H1 (cell line): ENCODE results near the gene CDCP1. TPM values are rescaled to one million over a fixed set of nuclear protein-coding genes. Genes with fewer than 3 reads are reported as not detected.

Experiments
- CTCF ChIA-PET: fragments of 300-600 bp; sonication (Branson Sonifier 250); formaldehyde crosslinking; loops from one replicate; lab custom pipeline; 2021; ENCODE audit not compliant: partially characterized antibody; lab: Charles Lee
- POLR2A ChIA-PET: fragments of 300-600 bp; sonication (Branson Sonifier 250); formaldehyde crosslinking; loops from one replicate; lab custom pipeline; 2021; ENCODE audit warnings: inconsistent platforms; ENCODE audit not compliant: partially characterized antibody; lab: Charles Lee
- DNase-seq, 2 experiments: peaks; one replicate each; pipeline versions ENCODE4 v3.0.0 to v3.0.0-alpha.2; 2010 to 2022; ENCODE audit warnings: low spot score in 2 of 2, low read depth in 1 of 2, mixed read lengths in 1 of 2
- FAIRE-seq: peaks from 2 replicates; lab custom pipeline; 2011; peaks lifted over from hg19 to GRCh38; lab: Jason Lieb, UNC
- H2AFZ ChIP-seq: 2 replicates; pipeline ENCODE4 v1.8.1; 2012; ENCODE audit warnings: low read length, inconsistent platforms
- H2AK5ac ChIP-seq: 2 replicates; pipeline ENCODE4 v1.6.1; 2013; ENCODE audit warnings: low read depth, low read length
- H2BK120ac ChIP-seq: replicated peaks from 2 replicates; pipeline ENCODE3; 2013; ENCODE audit warnings: low read depth, low read length, inconsistent platforms
- H2BK12ac ChIP-seq: 2 replicates; pipeline ENCODE4 v1.6.1; 2013; ENCODE audit warnings: low read depth, low read length
- H2BK15ac ChIP-seq: 2 replicates; pipeline ENCODE4 v1.6.1; 2013; ENCODE audit warnings: low read length
- H2BK20ac ChIP-seq: 2 replicates; pipeline ENCODE4 v1.6.1; 2013; ENCODE audit warnings: low read length
- H2BK5ac ChIP-seq: 2 replicates; pipeline ENCODE4 v1.6.1; 2013; ENCODE audit warnings: low read depth, low read length
- H3K14ac ChIP-seq: 2 replicates; pipeline ENCODE4 v1.6.1; 2013; ENCODE audit warnings: inconsistent platforms; ENCODE audit not compliant: insufficient read length
- H3K18ac ChIP-seq: 2 replicates; pipeline ENCODE4 v1.6.1; 2013; ENCODE audit warnings: low read length; ENCODE audit errors: extremely low read depth
- H3K23ac ChIP-seq: 2 replicates; pipeline ENCODE4 v1.6.1; 2013; ENCODE audit warnings: inconsistent platforms; ENCODE audit not compliant: insufficient read length
- H3K23me2 ChIP-seq: 2 replicates; pipeline ENCODE4 v1.6.1; 2013; ENCODE audit warnings: low read depth, low read length
- H3K27ac ChIP-seq: 2 replicates; pipeline ENCODE4 v1.6.1; 2011; ENCODE audit warnings: low read depth, low read length, inconsistent platforms
- H3K27me3 ChIP-seq, 4 experiments: replicated peaks in 1 of 4; 1 replicate in 1 of 4; 2 replicates in 3 of 4; pipeline versions ENCODE4 v1.6.1 to v1.8.1; 2011 to 2013; ENCODE audit warnings: low read length in 3 of 4, mild to moderate bottlenecking in 3 of 4, inconsistent platforms in 2 of 4, mixed read lengths in 2 of 4, moderate library complexity in 1 of 4; ENCODE audit not compliant: control insufficient read depth in 3 of 4, insufficient read depth in 3 of 4; ENCODE audit errors: extremely low read depth in 1 of 4
- H3K36me3 ChIP-seq, 4 experiments: 2 replicates each; pipeline versions ENCODE4 v1.6.1 to v1.8.1; 2011 to 2013; ENCODE audit warnings: mild to moderate bottlenecking in 4 of 4, low read length in 3 of 4, moderate library complexity in 2 of 4, control low read depth in 1 of 4, inconsistent platforms in 1 of 4; ENCODE audit not compliant: insufficient read depth in 4 of 4, control insufficient read depth in 2 of 4
- H3K4ac ChIP-seq: replicated peaks from 2 replicates; pipeline ENCODE3; 2013; ENCODE audit warnings: low read length, low read depth, mixed read lengths, inconsistent platforms; ENCODE audit not compliant: insufficient read length
- H3K4me1 ChIP-seq, 4 experiments: replicated peaks in 1 of 4; 1 replicate in 1 of 4; 2 replicates in 3 of 4; pipeline versions ENCODE4 v1.6.1 to v1.8.1; 2011 to 2013; ENCODE audit warnings: low read length in 3 of 4, inconsistent platforms in 2 of 4, mixed read lengths in 1 of 4; ENCODE audit not compliant: insufficient read depth in 4 of 4, control insufficient read depth in 3 of 4
- H3K4me2 ChIP-seq, 2 experiments: 2 replicates each; pipeline versions ENCODE4 v1.6.1 to v1.8.1; 2011 to 2013; ENCODE audit warnings: low read depth in 2 of 2, low read length in 2 of 2, control low read depth in 1 of 2, inconsistent platforms in 1 of 2, mild to moderate bottlenecking in 1 of 2; ENCODE audit not compliant: insufficient read depth in 1 of 2
- H3K4me3 ChIP-seq, 4 experiments: fragments of 200-600, 300-600 bp in 1 of 4; sonication (generic), shearing (Covaris generic), sonication (Bioruptor Twin) in 1 of 4; 2 replicates each; pipeline versions ENCODE4 v1.5.1 to v1.8.1; 2011 to 2016; ENCODE audit warnings: low read length in 4 of 4, low read depth in 3 of 4, control low read depth in 2 of 4, inconsistent platforms in 2 of 4, mild to moderate bottlenecking in 2 of 4, mixed read lengths in 1 of 4, moderate library complexity in 1 of 4; ENCODE audit not compliant: insufficient read depth in 2 of 4; ENCODE audit errors: extremely low read depth in 1 of 4
- H3K56ac ChIP-seq: replicated peaks from 2 replicates; pipeline ENCODE3; 2013; ENCODE audit warnings: low read depth, mild to moderate bottlenecking, mixed read lengths, low read length, inconsistent platforms; ENCODE audit not compliant: insufficient read length
- H3K79me1 ChIP-seq: 2 replicates; pipeline ENCODE4 v1.6.1; 2013; ENCODE audit warnings: low read depth, low read length, control low read depth
- H3K79me2 ChIP-seq, 2 experiments: 2 replicates each; pipeline versions ENCODE4 v1.6.1 to v1.8.1; 2012 to 2013; ENCODE audit warnings: low read length in 2 of 2, mild to moderate bottlenecking in 2 of 2, inconsistent platforms in 1 of 2; ENCODE audit not compliant: insufficient read depth in 2 of 2, control insufficient read depth in 1 of 2
- H3K9ac ChIP-seq, 4 experiments: replicated peaks in 1 of 4; 1 replicate in 1 of 4; 2 replicates in 3 of 4; pipeline versions ENCODE4 v1.6.1 to v1.8.1; 2011 to 2013; ENCODE audit warnings: low read depth in 3 of 4, low read length in 3 of 4, control low read depth in 2 of 4, mild to moderate bottlenecking in 2 of 4, moderate library complexity in 2 of 4, inconsistent platforms in 1 of 4; ENCODE audit errors: extremely low read depth in 1 of 4
- H3K9me3 ChIP-seq, 2 experiments: 2 replicates each; pipeline versions ENCODE4 v1.6.1 to v1.8.1; 2012 to 2013; ENCODE audit warnings: mild to moderate bottlenecking in 2 of 2, moderate library complexity in 2 of 2, control low read depth in 1 of 2, inconsistent platforms in 1 of 2, low read depth in 1 of 2, low read length in 1 of 2, mixed read lengths in 1 of 2; ENCODE audit not compliant: insufficient read depth in 2 of 2
- H4K20me1 ChIP-seq, 2 experiments: replicated peaks in 1 of 2; 2 replicates each; pipeline versions ENCODE3 to v1.8.1; 2011 to 2013; ENCODE audit warnings: inconsistent platforms in 2 of 2, low read length in 2 of 2, mild to moderate bottlenecking in 1 of 2; ENCODE audit not compliant: insufficient read depth in 2 of 2, control insufficient read depth in 1 of 2
- H4K5ac ChIP-seq: 2 replicates; pipeline ENCODE4 v1.6.1; 2013; ENCODE audit warnings: low read length, low read depth, mixed read lengths, inconsistent platforms; ENCODE audit not compliant: insufficient read length
- H4K8ac ChIP-seq: 2 replicates; pipeline ENCODE4 v1.8.0; 2013; ENCODE audit warnings: mild to moderate bottlenecking, moderate library complexity, low read length, inconsistent platforms; ENCODE audit not compliant: insufficient read depth; ENCODE audit errors: extremely low read depth
- H4K91ac ChIP-seq: replicated peaks from 2 replicates; pipeline ENCODE3; 2013; ENCODE audit warnings: low read length, mixed read lengths, inconsistent platforms; ENCODE audit not compliant: insufficient read length
- ASH2L ChIP-seq: fragments of 200-600, 300-600 bp; sonication (generic); IDR thresholded peaks from one replicate; pipeline ENCODE4 v1.7.1; 2017; ENCODE audit warnings: low read length
- BACH1 ChIP-seq: IDR thresholded peaks from 2 replicates; pipeline ENCODE4 v1.6.1; 2012; ENCODE audit warnings: low read length, improper control_type of control experiment
- CBX8 ChIP-seq: fragments of 300-800, 300-1000 bp; sonication (generic); IDR thresholded peaks from 2 replicates; pipeline ENCODE4 v1.7.1; 2016; ENCODE audit warnings: low read depth, low read length, borderline replicate concordance
- GTF2F1 ChIP-seq: IDR thresholded peaks from 2 replicates; pipeline ENCODE4 v1.6.1; 2012; ENCODE audit warnings: low read depth, low read length, improper control_type of control experiment, borderline replicate concordance
- JUN ChIP-seq: IDR thresholded peaks from 2 replicates; pipeline ENCODE4 v1.6.1; 2011; ENCODE audit warnings: low read depth, mild to moderate bottlenecking, improper control_type of control experiment, low read length
- KDM1A ChIP-seq: fragments of 200-600, 300-600 bp; sonication (generic); IDR thresholded peaks from 2 replicates; pipeline ENCODE4 v1.7.1; 2016; ENCODE audit warnings: mild to moderate bottlenecking, low read length, borderline replicate concordance
- KDM4A ChIP-seq: IDR thresholded peaks from one replicate; pipeline ENCODE4 v1.7.1; 2012; ENCODE audit warnings: low read depth, mild to moderate bottlenecking, moderate library complexity, low read length, inconsistent platforms; ENCODE audit not compliant: severe bottlenecking
- NRF1 ChIP-seq: IDR thresholded peaks from 2 replicates; pipeline ENCODE4 v1.6.1; 2011; ENCODE audit warnings: mild to moderate bottlenecking, low read depth, low read length, improper control_type of control experiment
- POLR2AphosphoS5 ChIP-seq: IDR thresholded peaks from 2 replicates; pipeline ENCODE4 v1.6.1; 2011; ENCODE audit warnings: low read depth, low read length
- RNF2 ChIP-seq: fragments of 200-900, 300-1000 bp; sonication (generic); IDR thresholded peaks from 2 replicates; pipeline ENCODE4 v1.7.1; 2016; ENCODE audit warnings: borderline replicate concordance, low read depth, mild to moderate bottlenecking, antibody characterized with exemption, low read length; ENCODE audit not compliant: poor library complexity, severe bottlenecking; ENCODE audit errors: missing control alignments
- SP2 ChIP-seq: IDR thresholded peaks from 2 replicates; pipeline ENCODE4 v1.6.1; 2012; ENCODE audit warnings: mild to moderate bottlenecking, low read length, inconsistent platforms
- TCF12 ChIP-seq: IDR thresholded peaks from 2 replicates; pipeline ENCODE4 v1.6.1; 2011; ENCODE audit warnings: low read depth, mild to moderate bottlenecking, low read length
- WGBS, 2 experiments: shearing (Covaris generic) in 1 of 2; methylation state at CpG; one replicate each; pipeline versions ENCODE4 v1.1.6 to v1.1.7; 2013 to 2015; ENCODE audit warnings: low lambda C conversion rate in 2 of 2, mixed read lengths in 2 of 2, inconsistent platforms in 1 of 2, low coverage in 1 of 2, missing lambda C conversion rate in 1 of 2; ENCODE audit not compliant: insufficient replicate concordance in 2 of 2, insufficient coverage in 1 of 2, insufficient read length in 1 of 2; ENCODE audit errors: extremely low coverage in 1 of 2, missing lambda C conversion rate in 1 of 2; 5-methylcytosine and 5-hydroxymethylcytosine counted together
- polyA plus RNA-seq, 7 experiments: library from polyadenylated mRNA; depleted of rRNA in 3 of 7; stranded (reverse) in 5 of 7; unstranded in 2 of 7; fragments of >200 nt in 5 of 7; fragments of 200-250 nt in 2 of 7; gene quantifications; 1 replicate in 5 of 7; 2 replicates in 1 of 7; 4 replicates in 1 of 7; pipeline versions ENCODE4 v1.2.1 to v1.2.3, GENCODE V29; 2011 to 2013; ENCODE audit warnings: missing spikeins in 2 of 7, mixed read lengths in 2 of 7
- total RNA-seq: library from RNA; stranded (reverse); fragmentation: NEBNext Ultra II Directional; extraction: Animal tissue kit (Norgen Biotek cat#: 25700); gene quantifications from 2 replicates; pipeline ENCODE4 v1.2.1, GENCODE V29; 2021
- TF ChIP-seq, protein P1 (sequence below): IDR thresholded peaks from 2 replicates; pipeline ENCODE4 v1.6.1; 2011; ENCODE audit warnings: low read depth, mild to moderate bottlenecking, low read length; ENCODE audit not compliant: insufficient read depth

The CDCP1 gene
- total and polyA plus RNA-seq, 2 of the 8 experiments (the other 6 are each of a cell fraction or from before 2014, with no cell fraction given), result 10.0 to 23.3 TPM

DNA sequence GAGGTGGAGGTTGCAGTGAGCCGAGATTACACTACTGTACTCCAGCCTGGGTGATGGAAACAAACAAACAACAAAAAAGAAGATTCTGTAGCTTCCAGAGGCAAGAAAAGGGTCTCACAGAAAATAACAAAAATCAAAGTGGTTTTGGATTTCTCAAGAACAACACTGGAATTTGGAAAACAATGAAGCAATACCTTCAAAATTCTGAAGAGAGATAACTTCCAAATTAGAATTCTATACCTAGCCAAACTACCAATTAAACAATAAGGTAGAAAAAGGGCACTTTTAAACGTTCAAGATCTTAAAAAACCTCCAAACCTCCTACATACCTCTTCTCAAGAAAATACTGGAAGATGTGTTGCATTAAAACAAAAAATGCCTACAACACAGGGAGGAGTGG, 4.9 kb upstream of the CDCP1 start:
- Histone ChIP-seq H3K56ac (no peak overlapping the region), H3K79me1 (no peaks in the 10 kb centered on the region), H2AFZ (no peak overlapping the region), H2BK20ac (no peak overlapping the region), H3K14ac (no peak overlapping the region), H3K18ac (no peak overlapping the region), H2BK12ac (no peak overlapping the region), H3K27ac (no peak overlapping the region), H3K4me3 (no peak overlapping the region), H3K79me2 (no peaks in the 10 kb centered on the region), H3K23ac (no peak overlapping the region), H2BK5ac (no peak overlapping the region), H2BK15ac (no peak overlapping the region), H2AK5ac (no peak overlapping the region), H4K20me1 (no peaks in the 10 kb centered on the region), H3K4ac (no peak overlapping the region), H4K91ac (no peak overlapping the region), H3K27me3 (peaks cover 6 to 15% (median 14%) of the 10 kb centered on the region in 4 experiments), H4K5ac (no peak overlapping the region), H3K9ac (no peak overlapping the region), H4K8ac (no peak overlapping the region), H2BK120ac (no peak overlapping the region), H3K4me2 (no peak overlapping the region), H3K9me3 (no peaks in the 10 kb centered on the region), H3K23me2 (peaks cover 5% of the 10 kb centered on the region), H3K36me3 (no peaks in the 10 kb centered on the region), H3K4me1 (peaks cover 0 to 7% (median 5%) of the 10 kb centered on the region in 4 experiments; a peak in 5 of 7 replicates)
- DNase-seq (no peak), FAIRE-seq (no peak)
- TF ChIP-seq ASH2L (no peak), KDM4A (no peak), JUN (no peak), POLR2AphosphoS5 (no peak), TCF12 (no peak), SP2 (no peak), CBX8 (no peak), RNF2 (no peak), KDM1A (no peak), GTF2F1 (no peak), BACH1 (no peak), NRF1 (no peak)
- TF ChIP-seq, protein P1, sequence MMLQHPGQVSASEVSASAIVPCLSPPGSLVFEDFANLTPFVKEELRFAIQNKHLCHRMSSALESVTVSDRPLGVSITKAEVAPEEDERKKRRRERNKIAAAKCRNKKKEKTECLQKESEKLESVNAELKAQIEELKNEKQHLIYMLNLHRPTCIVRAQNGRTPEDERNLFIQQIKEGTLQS, result no peak
- ChIA-PET POLR2A (no interaction called here), CTCF (no interaction called here)
- 60% methylated on average over 2 of the region's 2 CpGs; no CpG with 5 or more reads in 1 of the 2 experiments for WGBS, 2 experiments
